Activated CD4-positive, alpha-beta T cell treated with anti-CD3 and anti-CD28 coated beads for 48 hours (primary cell): ENCODE results near the gene STK39.
"Not testable (repeated sequence)": the region's sequence is repeated elsewhere in the genome, so short reads cannot be mapped to it uniquely, and the experiment has no call there.

Source experiments
- DNase-seq: peaks from one replicate; pipeline ENCODE4 v3.0.0-alpha.2; 2020

STK39 gene

DNA sequence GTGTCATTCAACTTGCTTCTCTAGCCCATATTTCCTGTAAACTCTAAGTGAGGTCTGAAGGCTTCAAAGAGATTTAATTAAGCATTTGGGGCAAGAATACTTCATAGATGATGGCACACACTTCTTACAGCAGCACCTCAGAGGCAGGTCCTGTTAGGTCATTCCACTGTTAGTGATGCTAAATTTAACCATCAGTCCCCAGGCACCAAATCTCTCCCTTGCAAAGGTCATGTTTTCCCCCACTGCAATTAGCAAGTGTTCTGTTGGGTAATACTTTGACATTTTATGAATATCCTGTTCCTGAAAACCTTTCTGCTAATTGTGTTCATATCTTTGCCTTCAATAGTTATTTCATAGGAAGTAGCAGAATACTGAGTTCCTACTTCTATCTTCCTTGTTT, 117.0 kb downstream of the STK39 start:
- DNase-seq: no peak

DNA sequence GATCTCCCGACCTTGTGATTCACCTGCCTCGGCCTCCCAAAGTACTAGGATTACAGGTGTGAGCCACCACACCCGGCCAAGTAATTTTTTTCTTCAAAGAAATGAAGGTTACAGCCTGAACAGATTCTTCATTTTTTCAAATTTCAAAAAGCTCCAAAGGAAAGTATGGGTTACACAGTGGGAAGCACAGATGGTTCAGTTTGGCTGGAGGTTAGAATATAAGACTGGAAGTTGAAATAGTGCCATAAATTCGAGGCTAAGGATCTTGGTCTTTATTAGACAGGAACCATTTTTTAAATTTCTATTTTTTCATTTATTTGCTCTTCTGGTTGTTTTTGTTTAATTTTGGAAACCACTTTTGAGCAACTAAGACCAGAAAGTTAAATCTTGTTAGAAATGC, 120.0 kb downstream of the STK39 start:
- no peak for DNase-seq

DNA sequence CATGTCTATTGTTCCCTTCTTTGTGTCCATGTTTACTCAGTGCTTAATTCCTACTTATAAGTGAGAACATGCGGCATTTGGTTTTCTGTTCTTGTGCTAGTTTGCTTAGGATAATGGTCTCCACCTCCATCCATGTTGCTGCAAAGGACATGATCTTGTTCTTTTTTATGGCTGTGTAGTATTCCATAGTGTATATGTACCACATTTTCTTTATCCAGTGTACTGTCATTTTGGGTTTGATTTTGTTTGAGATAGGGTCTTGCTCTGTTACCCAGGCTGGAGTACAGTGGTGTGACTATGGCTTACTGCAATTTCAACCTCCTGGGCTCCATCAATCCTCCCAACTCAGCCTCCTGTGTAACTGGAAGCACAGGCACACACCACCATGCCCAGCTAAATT, 125.2 kb downstream of the STK39 start:
- DNase-seq: not testable (repeated sequence)

DNA sequence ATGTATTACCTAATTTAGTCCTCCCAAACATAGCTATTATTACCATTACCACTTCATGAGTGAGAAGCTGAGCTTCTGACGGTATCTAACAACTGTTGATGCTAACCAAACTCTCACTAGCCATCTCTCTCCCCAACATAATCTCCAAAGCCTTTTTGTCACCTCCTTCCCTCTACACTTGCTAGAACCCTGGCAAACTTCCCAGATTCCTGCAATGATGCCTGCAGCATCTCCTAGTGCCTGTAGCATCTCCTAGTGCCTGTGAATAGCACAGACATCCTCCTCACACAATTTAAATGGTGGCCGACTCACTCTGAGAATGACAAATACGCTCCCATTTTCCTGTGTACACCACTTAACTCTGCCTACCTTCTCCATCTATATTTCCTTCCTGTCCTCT, 126.7 kb downstream of the STK39 start:
- DNase-seq: no peak

DNA sequence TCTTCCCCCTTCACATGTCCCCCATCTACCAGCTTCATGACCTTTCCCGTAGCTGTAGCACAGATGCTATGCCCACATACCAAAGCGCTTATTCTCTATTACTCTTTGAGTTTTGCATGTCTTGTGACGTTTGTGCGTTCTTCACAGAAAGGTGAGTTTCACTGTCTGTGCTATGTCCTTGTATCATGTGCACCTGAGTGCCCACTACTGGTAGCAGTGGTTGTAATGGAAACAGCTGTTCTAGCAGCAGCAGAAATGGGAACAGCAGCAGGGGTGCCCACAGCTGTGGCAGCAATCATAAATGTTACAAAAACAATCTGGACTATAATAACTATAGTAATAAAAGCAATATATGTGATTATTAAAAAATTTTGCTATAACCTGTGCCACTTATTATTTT, 127.1 kb downstream of the STK39 start:
- DNase-seq: no peak

DNA sequence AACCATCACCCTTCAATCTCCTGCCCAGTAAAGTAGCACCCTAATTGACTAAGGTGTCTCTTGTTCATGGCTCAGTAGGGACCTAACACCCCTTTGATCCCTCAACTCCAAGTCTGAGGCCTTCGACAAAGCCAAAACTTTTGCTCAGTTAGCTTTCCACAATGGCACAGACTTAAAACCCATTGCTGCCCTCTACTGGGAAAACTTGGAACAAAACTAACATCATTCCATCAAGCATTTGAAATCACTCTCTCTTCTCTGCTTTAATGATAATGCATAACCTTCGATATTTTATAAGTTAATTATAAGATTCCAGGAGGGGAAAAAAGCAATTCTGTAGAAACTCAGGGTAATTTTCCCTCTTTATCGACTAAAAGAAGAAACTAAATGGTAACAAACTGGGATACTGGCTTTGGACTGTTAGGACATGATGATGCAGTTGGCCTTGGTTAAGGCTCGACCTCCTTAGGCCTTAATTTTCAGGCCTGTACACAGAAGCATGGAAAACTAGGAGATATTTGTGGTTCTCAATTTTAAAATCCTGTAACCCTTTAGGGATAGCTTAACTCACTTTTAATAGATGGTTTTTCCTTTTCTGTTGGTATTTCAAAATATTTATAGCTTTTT, 127.8 kb downstream of the STK39 start:
- DNase-seq: peak; percentile 15

DNA sequence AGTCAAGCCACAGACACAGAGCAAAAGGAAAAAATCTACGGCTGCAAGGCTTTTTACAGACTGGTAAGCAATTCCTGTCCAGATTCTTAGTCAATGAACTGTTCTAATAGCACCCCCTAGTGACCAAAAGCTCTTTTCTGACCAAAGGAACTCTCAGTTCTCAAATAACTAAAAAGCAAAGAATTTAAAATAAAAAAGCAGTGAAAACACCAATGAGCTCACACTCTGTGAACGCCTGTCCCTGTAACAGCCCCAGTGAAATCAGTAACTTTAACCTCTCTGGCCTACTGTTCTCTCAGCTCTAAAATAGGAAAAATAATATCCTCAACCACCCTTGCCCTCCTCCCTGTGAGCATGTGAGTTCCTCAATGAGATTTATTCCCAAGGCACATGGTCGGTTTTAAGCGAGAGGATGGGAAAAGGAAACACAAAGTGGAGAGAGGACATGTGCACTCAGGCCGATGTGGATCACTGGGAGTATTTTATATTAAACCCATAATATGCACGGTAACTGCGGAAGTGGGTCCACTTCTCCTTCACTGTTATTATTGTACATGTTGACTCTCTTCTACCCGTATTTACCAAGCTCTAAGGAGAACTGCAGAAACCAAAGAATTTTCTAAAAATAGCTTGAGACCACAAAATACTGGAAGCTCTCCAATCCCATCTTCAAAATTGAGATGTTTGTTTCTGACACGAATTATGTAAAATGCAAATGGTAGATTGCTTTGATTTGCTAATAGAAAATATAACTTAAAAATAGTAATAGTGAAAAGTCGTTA, 128.5 kb downstream of the STK39 start:
- DNase-seq: peak; percentile 4

DNA sequence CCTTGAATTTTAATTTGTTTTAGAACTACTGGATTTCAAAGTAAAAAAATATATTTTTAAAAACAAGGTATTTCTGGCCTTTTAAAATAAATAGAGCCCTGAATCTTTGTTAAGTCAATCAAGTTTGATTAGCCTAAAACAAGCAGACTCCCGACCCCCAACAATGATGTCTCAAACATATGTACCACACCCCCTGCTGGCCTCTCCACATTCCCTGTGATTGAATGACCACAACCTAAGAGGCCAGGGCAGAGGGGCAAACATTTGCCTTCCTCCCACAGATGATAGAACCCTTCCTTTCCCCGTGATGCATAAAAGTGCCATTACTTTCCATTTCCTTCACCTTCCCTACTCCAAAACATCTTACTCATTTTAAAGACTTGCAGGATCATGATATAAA, 130.9 kb downstream of the STK39 start:
- DNase-seq: no peak

DNA sequence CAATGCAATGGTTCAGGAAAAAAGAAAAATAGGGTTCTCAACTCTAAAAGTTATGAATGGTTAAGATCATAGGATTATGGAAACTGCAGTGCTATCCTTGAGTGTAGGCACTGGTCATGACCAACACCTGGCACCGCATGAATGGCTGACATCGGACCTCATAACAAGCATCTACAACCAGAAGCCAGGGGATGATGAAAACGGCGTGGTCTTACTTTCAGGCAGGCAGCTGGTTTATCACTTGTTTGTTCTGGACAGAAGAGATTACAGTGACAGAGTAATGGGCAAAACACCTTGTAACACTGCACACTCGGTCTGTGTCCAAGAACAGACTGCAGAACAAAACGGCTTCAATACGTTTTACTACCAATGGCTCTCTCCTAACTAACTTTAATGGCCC, 132.8 kb downstream of the STK39 start:
- no peak for DNase-seq

DNA sequence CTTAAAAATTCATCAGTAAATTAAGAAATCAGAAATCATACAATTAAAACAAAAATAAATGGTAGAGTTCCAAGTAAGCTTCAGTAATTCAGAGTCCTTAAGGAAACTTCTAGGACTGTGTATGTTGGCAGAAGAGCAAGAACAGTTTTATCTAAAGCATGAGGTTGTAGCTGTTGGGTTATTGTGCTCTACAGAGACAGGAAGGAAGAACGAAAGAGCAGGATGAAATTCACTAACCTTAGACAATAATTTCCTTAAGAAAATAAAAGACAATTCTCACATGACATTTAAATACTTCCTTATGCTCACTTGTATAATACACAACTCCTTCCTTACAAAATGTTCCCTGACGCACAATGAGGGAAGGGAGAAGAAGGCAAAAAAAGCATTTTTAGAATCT, 133.4 kb downstream of the STK39 start:
- no peak for DNase-seq

DNA sequence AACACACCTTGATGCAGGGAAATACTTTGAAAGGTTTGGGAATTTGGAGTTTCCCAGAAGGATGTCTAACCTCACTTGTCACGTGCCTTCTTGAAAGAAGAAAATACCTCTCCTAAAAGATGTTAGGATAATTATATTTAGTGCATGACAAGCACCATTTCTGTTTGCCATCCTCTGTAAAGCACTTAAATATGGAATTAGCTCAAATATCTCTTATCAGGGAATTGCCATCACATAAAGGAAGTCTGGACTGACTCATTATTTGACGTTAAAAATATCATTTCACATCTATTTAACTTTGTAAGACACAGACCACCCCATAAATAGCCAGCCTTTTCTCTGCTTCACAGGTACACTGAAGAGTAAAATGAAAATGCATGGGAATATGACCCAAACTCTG, 140.1 kb downstream of the STK39 start:
- DNase-seq: no peak

DNA sequence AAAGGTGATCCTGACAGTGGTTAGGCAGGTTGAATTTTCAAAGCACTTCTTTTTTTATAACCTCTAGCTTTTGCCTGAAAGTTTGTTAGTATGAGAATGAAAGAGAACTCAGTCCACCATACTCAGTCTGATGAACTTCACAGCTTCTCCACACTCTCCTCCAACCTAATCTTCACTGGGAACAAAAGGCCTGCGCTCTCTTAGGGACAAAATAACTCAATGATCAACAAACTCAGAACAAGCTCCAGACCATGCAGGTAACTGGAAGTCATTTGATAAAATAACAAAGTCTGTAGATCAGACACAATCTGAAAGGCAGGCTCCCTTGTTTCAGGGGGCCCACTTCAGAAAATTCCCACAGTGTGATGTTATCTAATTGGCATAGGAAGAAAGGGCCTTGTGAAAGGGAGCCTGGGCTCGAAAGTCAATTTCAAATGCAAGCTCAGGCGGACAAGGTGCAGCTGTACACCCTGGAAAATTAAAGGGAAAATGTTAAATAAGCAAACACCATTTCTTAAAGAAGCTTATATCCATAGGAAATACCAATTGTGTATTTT, 142.2 kb downstream of the STK39 start:
- DNase-seq: no peak

DNA sequence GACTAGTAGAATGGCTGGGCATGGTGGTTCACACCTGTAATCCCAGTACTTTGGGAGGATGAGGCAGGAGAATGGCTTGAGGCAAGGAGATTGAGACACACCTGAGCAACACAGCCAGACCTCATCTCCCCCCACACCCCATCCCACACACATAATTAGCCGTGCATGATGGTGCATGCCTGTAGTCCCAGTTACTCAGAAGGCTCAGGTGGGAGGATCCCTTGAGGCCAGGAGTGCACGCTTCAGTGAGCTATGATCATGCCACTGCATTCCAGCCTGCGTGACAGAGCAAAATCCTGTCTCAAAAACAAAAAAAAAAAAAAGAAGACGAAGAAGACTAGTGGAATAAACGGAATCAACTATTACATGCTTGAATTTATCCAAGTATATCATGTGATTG, 150.0 kb downstream of the STK39 start:
- DNase-seq: no peak

DNA sequence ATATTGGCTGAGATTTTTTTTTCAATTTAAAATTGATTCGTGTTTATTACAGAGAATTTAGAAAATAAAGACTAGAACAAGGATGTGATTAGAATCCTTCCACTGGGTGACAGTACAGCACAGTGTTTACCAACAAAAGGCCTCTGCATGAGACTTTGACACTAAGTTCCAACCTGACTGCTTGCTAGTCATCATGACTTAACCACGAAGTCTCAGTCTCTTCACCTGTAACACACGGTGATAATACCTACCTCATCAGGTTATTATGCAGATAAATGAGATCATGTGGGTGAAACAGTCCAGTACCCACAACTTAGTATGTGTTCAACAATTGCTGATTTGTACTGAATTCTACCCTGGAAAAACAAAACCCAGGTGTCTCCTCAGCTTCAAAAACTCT, 151.2 kb downstream of the STK39 start:
- DNase-seq: no peak

DNA sequence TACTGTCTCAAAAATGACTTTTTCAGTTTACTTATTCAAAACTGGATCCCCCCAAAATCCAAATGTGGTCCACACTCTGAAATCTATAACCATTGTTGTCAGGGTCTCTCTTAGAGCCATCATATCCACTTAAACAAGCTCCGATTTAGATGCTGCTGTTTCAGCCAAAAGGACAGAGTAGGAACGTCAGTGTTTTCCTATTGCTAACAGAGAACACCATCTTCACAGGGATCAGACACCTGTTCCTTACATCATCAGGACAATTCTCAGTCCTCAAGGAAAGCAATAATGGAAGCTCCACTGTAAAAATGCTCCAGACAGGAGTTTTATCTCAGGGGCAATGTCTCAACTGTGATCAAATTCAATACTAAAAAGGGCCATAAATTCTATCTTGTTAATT, 155.4 kb downstream of the STK39 start:
- DNase-seq: no peak

DNA sequence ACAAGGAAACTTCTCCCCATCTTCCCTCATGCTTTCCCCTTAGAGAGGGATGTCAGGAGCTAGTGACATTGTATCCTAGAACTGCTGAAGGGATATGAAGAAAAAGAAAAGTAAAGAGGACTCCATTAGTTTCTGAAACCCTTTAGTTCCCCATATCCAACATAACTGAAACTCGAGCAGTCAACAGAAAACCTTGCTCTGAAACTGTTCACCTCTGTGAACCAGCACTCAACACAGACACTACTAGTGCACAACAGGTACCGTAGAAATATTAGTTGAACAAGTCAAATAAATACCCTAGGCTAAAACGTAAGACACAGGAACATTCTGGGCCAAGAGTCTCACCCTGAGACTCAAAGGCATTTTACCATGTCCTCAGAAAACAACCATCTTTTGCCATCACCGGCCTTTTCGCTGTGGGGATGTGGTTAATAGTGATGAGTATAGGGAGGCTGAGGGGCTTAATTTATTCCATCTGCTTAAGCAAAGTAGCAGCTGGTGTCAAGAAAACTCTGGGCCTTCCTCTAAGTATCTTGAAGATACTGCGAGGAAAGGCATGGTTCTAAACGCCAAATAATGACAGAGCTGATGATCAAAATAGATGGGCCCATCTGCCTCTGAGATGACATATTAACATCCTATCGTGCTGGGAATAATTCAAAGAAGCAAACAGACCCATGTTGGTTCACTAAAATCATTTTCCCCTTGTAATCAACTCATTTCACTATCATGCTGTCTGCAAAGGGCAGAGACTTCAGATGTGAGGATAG, 156.8 kb downstream of the STK39 start:
- no peak for DNase-seq

DNA sequence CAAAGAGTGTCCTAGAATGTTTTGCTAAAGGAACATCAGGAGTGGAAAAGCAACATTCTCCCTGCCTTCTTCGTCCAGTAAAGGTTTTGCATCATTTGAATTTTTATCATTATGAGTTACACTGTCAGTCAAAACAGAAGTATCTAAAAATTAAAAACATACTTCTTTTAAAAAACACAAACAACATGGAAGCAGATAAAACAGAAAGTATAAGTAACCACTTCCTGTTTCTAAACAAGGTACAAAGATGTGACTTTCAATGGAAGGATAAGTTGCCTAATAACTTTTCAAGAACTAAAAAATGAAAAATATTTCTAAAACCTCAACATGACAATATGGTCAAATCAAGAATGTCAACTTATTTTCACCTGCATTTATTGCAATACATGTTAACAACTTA, 158.2 kb downstream of the STK39 start:
- no peak for DNase-seq

DNA sequence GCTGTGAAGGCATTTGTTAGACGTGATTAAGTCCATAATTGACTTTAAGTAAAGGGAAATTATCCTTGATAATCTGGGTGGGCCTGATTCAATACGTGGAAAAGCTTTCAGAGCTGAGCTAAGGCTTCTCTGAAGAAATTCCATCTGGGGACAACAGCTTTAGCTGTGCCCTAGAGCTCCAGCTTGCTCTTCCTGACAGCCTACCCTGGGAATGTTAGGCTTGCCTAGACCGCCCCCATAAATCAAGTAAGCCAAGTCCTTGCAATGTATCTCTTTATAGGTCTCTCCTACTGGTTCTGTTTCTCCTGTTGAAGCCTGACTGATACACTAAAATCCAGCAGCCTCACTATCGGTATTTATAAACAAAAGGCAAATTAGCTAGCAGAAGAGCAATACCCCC, 160.0 kb downstream of the STK39 start:
- DNase-seq: no peak

DNA sequence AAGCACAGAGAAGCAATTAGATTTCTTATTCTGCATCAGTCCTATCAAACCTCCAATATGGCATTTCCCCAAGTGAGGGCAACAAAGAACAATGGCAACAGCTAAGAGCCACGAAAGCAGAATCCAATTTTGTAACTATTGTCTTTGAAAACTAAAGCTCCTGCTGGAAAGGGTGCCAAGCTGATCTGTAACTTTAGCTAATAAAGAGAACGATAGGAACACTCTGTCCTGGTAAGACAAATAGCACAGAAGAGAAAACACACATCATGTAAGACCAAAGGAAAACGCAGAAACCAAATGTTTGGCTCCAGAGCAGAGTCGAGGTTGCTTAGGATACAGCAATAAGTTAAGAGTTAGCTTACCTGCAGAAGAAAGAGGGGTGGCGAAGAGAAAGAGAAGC, 160.5 kb downstream of the STK39 start:
- DNase-seq: no peak

DNA sequence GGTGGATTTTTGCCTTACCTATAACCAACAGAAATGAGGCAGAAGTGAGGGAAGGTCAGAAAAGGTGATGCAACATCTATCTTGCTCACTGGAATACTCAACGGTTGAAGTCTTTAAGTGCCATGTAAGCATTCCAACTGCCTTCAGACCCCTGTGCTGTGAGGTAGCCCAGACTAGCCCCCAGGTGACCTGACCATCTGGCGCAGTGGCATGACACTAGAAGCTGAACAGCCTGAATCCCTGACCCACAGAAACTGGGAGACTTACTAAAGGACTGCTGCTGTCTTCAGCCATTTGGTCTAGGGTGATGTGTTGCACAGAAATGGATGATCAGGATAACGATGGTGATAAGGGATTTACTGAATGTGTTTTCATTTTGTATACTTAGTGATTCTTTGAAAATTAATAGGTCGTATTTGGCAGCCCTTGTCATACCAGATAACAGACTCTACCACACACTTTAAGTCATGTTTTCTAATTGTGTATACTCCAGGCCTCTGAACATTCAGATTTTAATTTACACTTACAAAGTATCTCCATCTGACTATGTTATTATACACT, 161.5 kb downstream of the STK39 start:
- DNase-seq: no peak

DNA sequence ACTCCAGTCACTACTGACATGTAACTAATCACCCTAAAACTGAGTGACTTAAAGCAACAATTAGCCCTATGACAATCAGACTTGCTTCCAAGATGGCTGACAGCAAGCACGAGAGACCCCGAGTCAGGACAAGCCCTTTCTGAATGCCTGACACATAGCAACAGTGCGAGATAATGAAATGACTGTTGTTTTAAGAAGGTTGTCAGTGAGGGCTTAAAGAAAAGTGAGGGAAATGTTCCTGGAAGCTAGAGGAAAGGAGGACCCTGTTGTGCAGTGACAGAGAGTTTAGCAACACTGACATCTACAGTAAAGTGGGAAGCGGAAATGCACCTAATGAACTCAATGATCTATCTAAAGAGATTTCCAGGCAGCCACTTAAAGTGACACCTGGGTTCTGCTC, 163.1 kb downstream of the STK39 start:
- no peak for DNase-seq

DNA sequence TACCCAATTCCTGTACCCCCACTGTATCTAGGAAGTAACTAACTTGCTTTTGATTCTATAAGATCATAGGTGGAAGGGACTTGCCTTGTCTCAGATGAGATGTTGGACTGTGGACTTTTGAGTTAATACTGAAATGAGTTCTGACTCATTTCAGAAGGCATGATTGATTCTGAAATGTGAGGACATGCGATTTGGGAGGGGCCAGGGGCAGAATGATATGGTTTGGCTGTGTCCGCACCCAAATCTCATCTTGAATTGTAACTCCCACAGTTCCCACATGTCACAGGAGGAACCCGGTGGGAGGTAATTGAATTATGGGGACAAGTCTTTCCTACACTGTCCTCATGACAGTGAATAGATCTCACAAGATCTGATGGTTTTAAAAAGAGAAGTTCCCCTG, 165.9 kb downstream of the STK39 start:
- not testable (repeated sequence) for DNase-seq

DNA sequence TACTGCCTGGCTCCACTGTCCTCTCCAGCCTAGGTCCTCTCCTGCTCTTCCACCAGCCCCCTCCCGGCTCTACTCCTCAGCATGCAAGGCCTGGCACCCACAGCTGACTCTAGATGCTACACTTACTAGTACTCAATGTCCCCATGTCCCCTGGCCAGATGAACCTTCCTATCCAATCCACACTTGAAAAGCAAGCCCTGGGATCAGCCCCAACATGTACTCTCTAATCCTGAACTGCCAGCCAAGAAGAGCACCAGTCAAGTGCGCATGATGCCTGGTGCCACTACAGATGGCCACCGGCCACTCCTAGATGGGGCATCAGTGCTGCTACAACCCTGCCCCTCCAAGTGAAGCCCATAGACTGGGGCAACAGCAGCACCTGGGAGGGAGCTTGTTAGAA, 168.2 kb downstream of the STK39 start:
- no peak for DNase-seq

DNA sequence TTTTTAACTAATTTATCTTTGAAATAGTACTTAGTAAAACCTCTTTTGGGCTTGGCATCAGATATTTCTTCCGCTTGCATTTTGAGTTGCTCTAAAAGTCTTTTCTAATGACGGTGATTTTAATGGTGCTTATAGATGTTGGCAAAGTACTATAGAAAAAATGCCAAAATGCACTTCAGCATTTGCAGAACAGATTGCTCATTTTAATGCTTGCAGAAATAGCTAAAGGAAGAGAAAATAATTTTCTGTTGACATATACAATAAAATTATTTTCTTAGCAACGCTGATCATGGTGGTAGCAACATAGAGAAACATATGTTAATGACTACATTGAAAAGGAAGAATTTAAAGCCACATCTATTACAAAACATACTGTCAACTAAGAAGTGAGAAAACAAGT, 170.7 kb downstream of the STK39 start:
- no peak for DNase-seq
